Thoracic aorta endothelial cell (primary cell): ENCODE data around the gene GASK1A. TPM values are rescaled to one million over a fixed set of nuclear protein-coding genes. Genes with fewer than 3 reads are reported as not detected.

Experiments
- total RNA-seq: library from RNA; depleted of rRNA; stranded (reverse); fragments of >200 nt; gene quantifications from 2 replicates; pipeline ENCODE4 v1.2.3, GENCODE V29; 2012

GASK1A gene
- not detected in 2 replicates for total RNA-seq

GRCh38 chr3:42979044-42979972 lies at the start of gene GASK1A:
Gene GASK1A, plus strand, starts transcription at chr3:42979311. Its CDS starts 332 bp downstream, at chr3:42979643.

GRCh38 chr3:43105596-43106292 lies 126.6 kb downstream of the GASK1A start, which contains the start of gene POMGNT2:
Gene POMGNT2, minus strand, starts transcription at chr3:43106079. Its CDS starts 24,648 bp downstream, at chr3:43081431.

Other genes with a start within 250 kb of the GASK1A start
- 0.07 and 0.40 TPM in 2 replicates for gene CCDC13, start 206.1 kb upstream of the GASK1A start, total RNA-seq
- 205 and 212 TPM in 2 replicates for gene HIGD1A, start 174.8 kb upstream of the GASK1A start, total RNA-seq
- gene ACKR2, start 169.9 kb upstream of the GASK1A start, total RNA-seq: 0.07 TPM in 1 of 2 replicates, not detected in the other
- not detected in 2 replicates for gene CYP8B1, start 103.4 kb upstream of the GASK1A start, total RNA-seq
- 1.1 and 2.4 TPM in 2 replicates for gene ZNF662, start 73.2 kb upstream of the GASK1A start, total RNA-seq
- 7.2 and 9.8 TPM in 2 replicates for gene POMGNT2, start 126.8 kb downstream of the GASK1A start, total RNA-seq